ENCODE results near the gene PFKFB3. TPM values are rescaled to one million over a fixed set of nuclear protein-coding genes. Genes with fewer than 3 reads are reported as not detected.
"Not testable (repeated sequence)": the region's sequence is repeated elsewhere in the genome, so short reads cannot be mapped to it uniquely, and the experiment has no call there.

PFKFB3 gene
- 100 to 1,000 TPM; 120 to 153 TPM for total RNA-seq

- peak; percentile 80 for ATAC-seq (replicated peaks in 1 of 2)
- peaks cover 37% of the 10 kb centered on the region for H3K4me1 Mint-ChIP-seq (ENCODE audit: low read depth)
- no peaks in the 10 kb centered on the region for H3K27me3 Mint-ChIP-seq (ENCODE audit: low read depth)
These were observed at the start of gene PFKFB3 for GRCh38 chr10:6202684-6203330. PFKFB3 (plus strand) TSS chr10:6202932; CDS start chr10:6203261, 329 bp downstream.

GRCh38 chr10:6153845-6154244 lies 48.9 kb upstream of the PFKFB3 start:
- peaks cover 53% of the 10 kb centered on the region for H3K4me1 Mint-ChIP-seq (ENCODE audit: low read depth)
- no peak overlapping the region for H3K4me3 Mint-ChIP-seq
- peaks cover 0 to 1% of the 10 kb centered on the region in 2 donors for H3K36me3 Mint-ChIP-seq (ENCODE audit: insufficient read depth in 2 of 2)

More at GRCh38 chr10:6202684-6203330, at the start of gene PFKFB3:
- peak; percentile 96 to 98 for DNase-seq
- H3K4me3 Mint-ChIP-seq = peak within 1 kb of the TSS; percentile 96 to 99
- no peaks in the 10 kb centered on the region for H3K9me3 Mint-ChIP-seq
- peak within 1 kb of the TSS; percentile 82 for H3K27ac Mint-ChIP-seq
- peaks cover 8 to 19% of the 10 kb centered on the region in 2 donors for H3K36me3 Mint-ChIP-seq (ENCODE audit: insufficient read depth in 2 of 2)

GRCh38 chr10:6154566-6154965 lies 48.2 kb upstream of the PFKFB3 start:
- Mint-ChIP-seq H3K4me3 (no peak overlapping the region), H3K27ac (no peak overlapping the region), H3K27me3 (ENCODE audit: low read depth) (no peaks in the 10 kb centered on the region), H3K9me3 (no peaks in the 10 kb centered on the region), H3K4me1 (ENCODE audit: low read depth) (peaks cover 47% of the 10 kb centered on the region), H3K36me3 (ENCODE audit: insufficient read depth in 2 of 2) (no peaks in the 10 kb centered on the region)
- DNase-seq = no peak
- ATAC-seq (replicated peaks in 1 of 2) = no peak

More at GRCh38 chr10:6153845-6154244, 48.9 kb upstream of the PFKFB3 start:
- ATAC-seq (replicated peaks in 1 of 2) (no peak), DNase-seq (no peak)
- no peak overlapping the region for H3K27ac Mint-ChIP-seq
- no peaks in the 10 kb centered on the region for H3K9me3 Mint-ChIP-seq
- no peaks in the 10 kb centered on the region for H3K27me3 Mint-ChIP-seq (ENCODE audit: low read depth)

- ATAC-seq (replicated peaks in 1 of 2) = no peak
- H3K27me3 Mint-ChIP-seq (ENCODE audit: low read depth) = no peaks in the 10 kb centered on the region
- H3K9me3 Mint-ChIP-seq = no peaks in the 10 kb centered on the region
- H3K27ac Mint-ChIP-seq = no peak overlapping the region
- peaks cover 32% of the 10 kb centered on the region for H3K4me1 Mint-ChIP-seq (ENCODE audit: low read depth)
- DNase-seq = no peak
- H3K36me3 Mint-ChIP-seq (ENCODE audit: insufficient read depth in 2 of 2) = peaks cover 0 to 2% of the 10 kb centered on the region in 2 donors
- no peak overlapping the region for H3K4me3 Mint-ChIP-seq
These were observed 44.5 kb upstream of the PFKFB3 start for GRCh38 chr10:6158276-6158675.

- H3K27me3 Mint-ChIP-seq (ENCODE audit: low read depth) = no peaks in the 10 kb centered on the region
- no peak overlapping the region for H3K4me3 Mint-ChIP-seq
- ATAC-seq (replicated peaks in 1 of 2) = no peak
- DNase-seq = no peak
- no peaks in the 10 kb centered on the region for H3K9me3 Mint-ChIP-seq
- H3K27ac Mint-ChIP-seq = peak overlapping the region; percentile 52
- H3K4me1 Mint-ChIP-seq (ENCODE audit: low read depth) = peaks cover 52% of the 10 kb centered on the region
- H3K36me3 Mint-ChIP-seq (ENCODE audit: insufficient read depth in 2 of 2) = peaks cover 5 to 15% of the 10 kb centered on the region in 2 donors
These were observed 40.8 kb upstream of the PFKFB3 start for GRCh38 chr10:6161921-6162320.

GRCh38 chr10:6162589-6163356 lies 40.0 kb upstream of the PFKFB3 start:
- Mint-ChIP-seq H3K36me3 (ENCODE audit: insufficient read depth in 2 of 2) (peaks cover 5 to 20% of the 10 kb centered on the region in 2 donors), H3K27me3 (ENCODE audit: low read depth) (no peaks in the 10 kb centered on the region), H3K4me1 (ENCODE audit: low read depth) (peaks cover 55% of the 10 kb centered on the region), H3K27ac (peak overlapping the region; percentile 3), H3K4me3 (peak overlapping the region; percentile 52 to 67), H3K9me3 (no peaks in the 10 kb centered on the region)
- ATAC-seq (replicated peaks in 1 of 2) (no peak), DNase-seq (no peak)

GRCh38 chr10:6163364-6164270 lies 39.1 kb upstream of the PFKFB3 start:
- no peaks in the 10 kb centered on the region for H3K9me3 Mint-ChIP-seq
- peaks cover 61% of the 10 kb centered on the region for H3K4me1 Mint-ChIP-seq (ENCODE audit: low read depth)
- ATAC-seq (replicated peaks in 1 of 2) = peak; percentile 95 to 98
- peak; percentile 94 for DNase-seq
- peak overlapping the region; percentile 98 for H3K27ac Mint-ChIP-seq
- peaks cover 5 to 20% of the 10 kb centered on the region in 2 donors for H3K36me3 Mint-ChIP-seq (ENCODE audit: insufficient read depth in 2 of 2)
- peak overlapping the region; percentile 95 for H3K4me3 Mint-ChIP-seq
- H3K27me3 Mint-ChIP-seq (ENCODE audit: low read depth) = no peaks in the 10 kb centered on the region

GRCh38 chr10:6164271-6165095 lies 38.2 kb upstream of the PFKFB3 start:
- peaks cover 70% of the 10 kb centered on the region for H3K4me1 Mint-ChIP-seq (ENCODE audit: low read depth)
- peaks cover 5 to 24% of the 10 kb centered on the region in 2 donors for H3K36me3 Mint-ChIP-seq (ENCODE audit: insufficient read depth in 2 of 2)
- peak in 1 of 2 donors; percentile 31 for DNase-seq
- no peaks in the 10 kb centered on the region for H3K9me3 Mint-ChIP-seq
- ATAC-seq (replicated peaks in 1 of 2) = no peak
- peak overlapping the region; percentile 98 for H3K27ac Mint-ChIP-seq
- H3K27me3 Mint-ChIP-seq (ENCODE audit: low read depth) = no peaks in the 10 kb centered on the region
- peak overlapping the region; percentile 95 for H3K4me3 Mint-ChIP-seq

- Mint-ChIP-seq H3K9me3 (no peaks in the 10 kb centered on the region), H3K27me3 (ENCODE audit: low read depth) (no peaks in the 10 kb centered on the region), H3K36me3 (ENCODE audit: insufficient read depth in 2 of 2) (peaks cover 5 to 25% of the 10 kb centered on the region in 2 donors), H3K4me3 (peak overlapping the region; percentile 95), H3K27ac (peak overlapping the region; percentile 98), H3K4me1 (ENCODE audit: low read depth) (peaks cover 78% of the 10 kb centered on the region)
- ATAC-seq (replicated peaks in 1 of 2) (no peak), DNase-seq (no peak)
These were observed 37.5 kb upstream of the PFKFB3 start for GRCh38 chr10:6165221-6165725.

GRCh38 chr10:6165933-6166332 lies 36.8 kb upstream of the PFKFB3 start:
- H3K4me1 Mint-ChIP-seq (ENCODE audit: low read depth) = peaks cover 84% of the 10 kb centered on the region
- peak overlapping the region; percentile 95 for H3K4me3 Mint-ChIP-seq
- H3K27me3 Mint-ChIP-seq (ENCODE audit: low read depth); H3K9me3 Mint-ChIP-seq; ATAC-seq (replicated peaks in 1 of 2); DNase-seq: not testable (repeated sequence)
- peaks cover 5 to 27% of the 10 kb centered on the region in 2 donors for H3K36me3 Mint-ChIP-seq (ENCODE audit: insufficient read depth in 2 of 2)
- H3K27ac Mint-ChIP-seq = peak overlapping the region; percentile 98

- ATAC-seq (replicated peaks in 1 of 2) = no peak
- H3K27me3 Mint-ChIP-seq (ENCODE audit: low read depth) = no peaks in the 10 kb centered on the region
- no peak for DNase-seq
- H3K4me3 Mint-ChIP-seq = peak overlapping the region in 1 of 2 donors; percentile 4
- peak overlapping the region; percentile 67 for H3K27ac Mint-ChIP-seq
- peaks cover 5 to 30% of the 10 kb centered on the region in 2 donors for H3K36me3 Mint-ChIP-seq (ENCODE audit: insufficient read depth in 2 of 2)
- peaks cover 92% of the 10 kb centered on the region for H3K4me1 Mint-ChIP-seq (ENCODE audit: low read depth)
- H3K9me3 Mint-ChIP-seq = no peaks in the 10 kb centered on the region
These were observed 35.3 kb upstream of the PFKFB3 start for GRCh38 chr10:6167456-6167855.

- Mint-ChIP-seq H3K4me1 (ENCODE audit: low read depth) (peaks cover 92% of the 10 kb centered on the region), H3K9me3 (no peaks in the 10 kb centered on the region), H3K36me3 (ENCODE audit: insufficient read depth in 2 of 2) (peaks cover 5 to 31% of the 10 kb centered on the region in 2 donors), H3K27ac (peak overlapping the region; percentile 67), H3K27me3 (ENCODE audit: low read depth) (no peaks in the 10 kb centered on the region), H3K4me3 (no peak overlapping the region)
- ATAC-seq (replicated peaks in 1 of 2) = no peak
- DNase-seq = no peak
These were observed 34.6 kb upstream of the PFKFB3 start for GRCh38 chr10:6168084-6168483.

Data from activated T-cell treated with anti-CD3 and anti-CD28 coated beads, Interleukin-2, amount 50 U/mL, for 72 hours (primary cell).